NB4 (cell line): ENCODE measurements around the gene FAM24A.
"Not testable (repeated sequence)": the region's sequence is repeated elsewhere in the genome, so short reads cannot be mapped to it uniquely, and the experiment has no call there.

Source experiments
- DNase-seq: peaks from one replicate; pipeline ENCODE4 v3.0.0; 2010; ENCODE audit warnings: low read depth
- H3K4me3 ChIP-seq: one replicate; pipeline ENCODE4 v1.5.1; 2011; ENCODE audit warnings: mild to moderate bottlenecking, low read depth, low read length, moderate library complexity
- CTCF ChIP-seq: IDR thresholded peaks from one replicate; pipeline ENCODE4 v1.5.1; 2012; ENCODE audit warnings: low read depth, low read length
- MYC ChIP-seq: IDR thresholded peaks from 2 replicates; pipeline ENCODE4 v1.6.1; 2011; ENCODE audit warnings: low read depth, low read length
- POLR2A ChIP-seq: IDR thresholded peaks from 2 replicates; pipeline ENCODE4 v1.6.1; 2011; ENCODE audit warnings: mild to moderate bottlenecking; ENCODE audit not compliant: insufficient read length; ENCODE audit errors: extremely low read depth
- TF ChIP-seq, protein P1 (sequence below): IDR thresholded peaks from 2 replicates; pipeline ENCODE4 v1.6.1; 2011; ENCODE audit warnings: low read depth, low read length

Gene FAM24A

GRCh38 chr10:122910310-122910709 is at the start of gene FAM24A:
TSS of gene FAM24A (plus strand) at chr10:122910610. CDS start at chr10:122911635, 1,025 bp downstream.
- DNase-seq: no peak
- no peak within 1 kb of the TSS for H3K4me3 ChIP-seq
- TF ChIP-seq POLR2A (no peak), MYC (no peak), CTCF (no peak)
- TF ChIP-seq, protein P1, sequence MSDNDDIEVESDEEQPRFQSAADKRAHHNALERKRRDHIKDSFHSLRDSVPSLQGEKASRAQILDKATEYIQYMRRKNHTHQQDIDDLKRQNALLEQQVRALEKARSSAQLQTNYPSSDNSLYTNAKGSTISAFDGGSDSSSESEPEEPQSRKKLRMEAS: no peak

GRCh38 chr10:122861711-122862161 is 48.7 kb upstream of the FAM24A start:
- DNase-seq: no peak
- no peak overlapping the region for H3K4me3 ChIP-seq
- TF ChIP-seq, protein P1: no peak
- TF ChIP-seq MYC: no peak
- TF ChIP-seq POLR2A: no peak
- TF ChIP-seq CTCF: no peak

GRCh38 chr10:122863216-122864193 is 46.9 kb upstream of the FAM24A start:
- TF ChIP-seq, protein P1: no peak
- TF ChIP-seq CTCF (no peak), POLR2A (no peak), MYC (no peak)
- no peak overlapping the region for H3K4me3 ChIP-seq
- DNase-seq: no peak

GRCh38 chr10:122864194-122864592 is 46.2 kb upstream of the FAM24A start:
- H3K4me3 ChIP-seq: no peak overlapping the region
- no peak for TF ChIP-seq POLR2A
- no peak for TF ChIP-seq MYC
- TF ChIP-seq CTCF: no peak
- TF ChIP-seq, protein P1: no peak
- DNase-seq: no peak

- TF ChIP-seq, protein P1: no peak
- no peak for DNase-seq
- no peak overlapping the region for H3K4me3 ChIP-seq
Observed at GRCh38 chr10:122864901-122865300, 45.5 kb upstream of the FAM24A start.

DNA sequence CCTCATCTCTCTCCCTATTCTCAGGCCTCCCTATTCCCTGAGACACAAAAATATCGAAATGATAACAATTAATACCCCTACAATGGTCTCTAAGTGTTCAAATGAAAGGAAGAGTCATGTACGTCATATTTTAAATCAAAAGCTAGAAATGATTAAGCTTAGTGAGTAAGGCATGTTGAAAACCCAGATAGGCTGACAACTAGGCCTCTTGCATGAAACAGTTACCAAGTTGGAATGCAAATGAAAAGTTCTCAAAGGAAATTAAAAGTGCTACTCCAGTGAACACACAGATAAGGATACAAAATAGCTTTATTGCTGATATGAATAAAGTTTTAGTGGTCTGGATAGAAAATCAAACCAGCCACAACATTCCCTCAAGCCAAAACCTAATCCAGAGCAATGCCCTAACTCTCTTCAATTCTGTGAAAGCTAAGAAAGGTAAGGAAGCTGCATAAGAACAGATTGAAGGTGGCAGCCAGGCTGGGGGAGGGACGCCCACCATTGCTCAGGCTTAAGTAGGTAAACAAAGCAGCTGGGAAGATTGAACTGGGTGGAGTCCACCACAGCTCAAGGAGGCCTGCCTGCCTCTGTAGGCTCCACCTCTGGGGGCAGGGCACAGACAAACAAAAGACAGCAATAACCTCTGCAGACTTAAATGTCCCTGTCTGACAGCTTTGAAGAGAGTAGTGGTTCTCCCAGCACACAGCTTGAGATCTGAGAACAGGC is 43.5 kb upstream of the FAM24A start:
- H3K4me3 ChIP-seq, DNase-seq: not testable (repeated sequence)

GRCh38 chr10:122868768-122869167 is 41.6 kb upstream of the FAM24A start:
- not testable (repeated sequence) for H3K4me3 ChIP-seq, DNase-seq

DNA sequence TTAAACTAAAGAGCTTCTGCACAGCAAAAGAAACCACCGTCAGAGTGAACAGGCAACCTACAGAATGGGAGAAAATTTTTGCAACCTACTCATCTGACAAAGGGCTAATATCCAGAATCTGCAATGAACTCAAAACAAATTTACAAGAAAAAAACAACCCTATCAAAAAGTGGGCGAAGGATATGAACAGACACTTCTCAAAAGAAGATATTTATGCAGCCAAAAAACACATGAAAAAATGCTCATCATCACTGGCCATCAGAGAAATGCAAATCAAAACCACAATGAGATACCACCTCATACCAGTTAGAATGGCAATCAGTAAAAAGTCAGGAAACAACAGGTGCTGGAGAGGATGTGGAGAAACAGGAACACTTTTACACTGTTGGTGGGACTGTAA is 38.5 kb upstream of the FAM24A start:
- not testable (repeated sequence) for H3K4me3 ChIP-seq, DNase-seq
